ENCODE measurements around the gene EIF4A3. TPM values are rescaled to one million over a fixed set of nuclear protein-coding genes. Genes with fewer than 3 reads are reported as not detected.

EIF4A3 gene
- total RNA-seq, 1 donor from 2014 or later: 57.9 TPM

GRCh38 chr17:80137131-80137530 lies 9.8 kb downstream of the EIF4A3 start:
- no peak for DNase-seq (ENCODE audit: low spot score)

GRCh38 chr17:80133626-80133970 lies 13.3 kb downstream of the EIF4A3 start:
- DNase-seq (ENCODE audit: low spot score): no peak

- DNase-seq (ENCODE audit: low spot score): no peak
Measured at GRCh38 chr17:80132906-80133625, 13.9 kb downstream of the EIF4A3 start.

- DNase-seq (ENCODE audit: low spot score): no peak
Measured at GRCh38 chr17:80130992-80131391, 15.9 kb downstream of the EIF4A3 start.

- no peak for DNase-seq (ENCODE audit: low spot score)
Measured at GRCh38 chr17:80129006-80129565, 17.8 kb downstream of the EIF4A3 start.

- no peak for DNase-seq (ENCODE audit: low spot score)
Measured at GRCh38 chr17:80126449-80126715, 20.5 kb downstream of the EIF4A3 start.

GRCh38 chr17:80125656-80126448 lies 21.1 kb downstream of the EIF4A3 start:
- DNase-seq (ENCODE audit: low spot score): no peak

- DNase-seq (ENCODE audit: low spot score): peak; percentile 37
Measured at GRCh38 chr17:80124351-80124981, 22.5 kb downstream of the EIF4A3 start.

- peak; percentile 25 for DNase-seq (ENCODE audit: low spot score)
Measured at GRCh38 chr17:80123791-80124190, 23.1 kb downstream of the EIF4A3 start.

GRCh38 chr17:80122926-80123505 lies 23.9 kb downstream of the EIF4A3 start:
- no peak for DNase-seq (ENCODE audit: low spot score)

- DNase-seq (ENCODE audit: low spot score): no peak
Measured at GRCh38 chr17:80122026-80122575, 24.8 kb downstream of the EIF4A3 start.

GRCh38 chr17:80119839-80120238 lies 27.1 kb downstream of the EIF4A3 start:
- DNase-seq (ENCODE audit: low spot score): no peak

GRCh38 chr17:80119271-80119791 lies 27.6 kb downstream of the EIF4A3 start:
- DNase-seq (ENCODE audit: low spot score): no peak

GRCh38 chr17:80118601-80119270 lies 28.2 kb downstream of the EIF4A3 start:
- DNase-seq (ENCODE audit: low spot score): no peak

- DNase-seq (ENCODE audit: low spot score): no peak
Measured at GRCh38 chr17:80117491-80118401, 29.2 kb downstream of the EIF4A3 start.

GRCh38 chr17:80116921-80117380 lies 30.0 kb downstream of the EIF4A3 start:
- no peak for DNase-seq (ENCODE audit: low spot score)

GRCh38 chr17:80116276-80116920 lies 30.5 kb downstream of the EIF4A3 start:
- no peak for DNase-seq (ENCODE audit: low spot score)

- DNase-seq (ENCODE audit: low spot score): no peak
Measured at GRCh38 chr17:80115159-80115558, 31.8 kb downstream of the EIF4A3 start.

GRCh38 chr17:80114758-80115157 lies 32.2 kb downstream of the EIF4A3 start:
- DNase-seq (ENCODE audit: low spot score): no peak
